Measurements from ENCODE around the gene PTPRN2.
"Not testable (repeated sequence)": the region's sequence is repeated elsewhere in the genome, so short reads cannot be mapped to it uniquely, and the experiment has no call there.

The PTPRN2 gene

DNA sequence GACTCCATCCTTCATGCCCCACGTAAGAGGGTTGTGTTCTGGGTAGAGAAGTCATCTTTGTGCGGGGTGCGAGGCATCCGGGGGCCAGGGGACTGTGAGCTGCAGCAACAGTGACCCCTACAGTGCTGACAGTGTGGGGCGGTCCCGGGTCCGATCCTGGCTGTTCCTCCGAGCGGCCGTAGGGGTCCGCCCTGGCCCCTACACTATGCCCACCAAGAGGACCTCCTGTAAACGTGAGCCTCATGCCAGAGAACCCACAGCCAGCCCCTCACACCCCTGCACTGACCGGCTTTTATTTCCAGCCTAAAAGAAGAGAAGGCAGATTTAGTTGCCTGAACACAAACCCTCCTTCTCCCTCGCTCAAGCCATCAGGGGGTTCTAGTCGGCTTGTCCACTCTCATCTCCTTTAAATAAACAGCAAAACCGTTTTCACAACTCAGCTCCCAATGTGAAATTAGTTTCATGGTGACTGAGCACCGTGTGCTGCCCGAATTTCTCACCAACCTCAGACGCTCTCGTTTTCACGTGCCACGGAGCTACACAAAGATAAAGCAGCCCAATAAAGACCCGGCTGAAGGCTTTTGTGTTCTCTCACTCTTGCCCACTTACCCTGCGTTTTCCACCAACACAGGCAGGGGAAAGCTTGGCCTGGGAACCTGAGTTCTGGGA lies 588.6 kb downstream of the PTPRN2 start:
- no peak for DNase-seq

DNA sequence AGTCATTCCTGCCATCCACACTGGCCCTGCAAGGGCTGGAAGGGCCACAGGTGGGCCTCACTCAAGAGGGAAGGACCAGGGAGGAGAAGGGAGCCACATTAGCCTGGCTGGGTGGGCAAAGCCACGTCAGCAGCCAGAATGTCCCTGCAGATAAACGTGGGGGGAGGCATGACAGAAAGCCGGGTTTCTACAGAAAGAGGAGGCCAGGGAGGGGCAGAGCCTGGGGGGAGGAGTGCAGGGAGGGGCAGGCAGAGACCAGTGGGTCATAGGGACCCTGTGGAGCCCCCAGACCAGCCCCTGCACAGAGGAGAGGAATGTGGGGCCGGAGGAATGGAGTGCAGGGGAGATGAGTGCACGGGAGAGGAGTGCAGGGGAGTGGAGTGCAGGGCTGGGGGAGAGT lies 590.2 kb downstream of the PTPRN2 start:
- DNase-seq = no peak

DNA sequence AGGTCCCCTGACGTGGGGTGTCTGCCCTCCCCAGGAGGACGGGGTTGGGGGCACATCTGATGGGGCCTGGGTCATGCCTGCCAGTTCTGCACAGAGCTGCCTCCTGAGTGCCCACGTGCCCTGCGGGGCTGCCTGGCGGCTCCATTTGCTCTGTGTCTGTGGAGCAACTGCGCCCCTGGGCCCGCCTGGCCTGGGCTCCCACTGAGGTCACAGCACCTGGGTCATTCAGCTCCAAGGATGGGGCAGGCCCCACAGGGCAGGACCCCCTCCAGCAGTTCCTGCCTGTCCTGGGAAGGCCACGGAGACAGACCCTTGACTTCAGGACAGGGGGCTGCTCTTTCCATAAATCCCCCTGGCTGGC lies 590.6 kb downstream of the PTPRN2 start:
- DNase-seq = no peak

DNA sequence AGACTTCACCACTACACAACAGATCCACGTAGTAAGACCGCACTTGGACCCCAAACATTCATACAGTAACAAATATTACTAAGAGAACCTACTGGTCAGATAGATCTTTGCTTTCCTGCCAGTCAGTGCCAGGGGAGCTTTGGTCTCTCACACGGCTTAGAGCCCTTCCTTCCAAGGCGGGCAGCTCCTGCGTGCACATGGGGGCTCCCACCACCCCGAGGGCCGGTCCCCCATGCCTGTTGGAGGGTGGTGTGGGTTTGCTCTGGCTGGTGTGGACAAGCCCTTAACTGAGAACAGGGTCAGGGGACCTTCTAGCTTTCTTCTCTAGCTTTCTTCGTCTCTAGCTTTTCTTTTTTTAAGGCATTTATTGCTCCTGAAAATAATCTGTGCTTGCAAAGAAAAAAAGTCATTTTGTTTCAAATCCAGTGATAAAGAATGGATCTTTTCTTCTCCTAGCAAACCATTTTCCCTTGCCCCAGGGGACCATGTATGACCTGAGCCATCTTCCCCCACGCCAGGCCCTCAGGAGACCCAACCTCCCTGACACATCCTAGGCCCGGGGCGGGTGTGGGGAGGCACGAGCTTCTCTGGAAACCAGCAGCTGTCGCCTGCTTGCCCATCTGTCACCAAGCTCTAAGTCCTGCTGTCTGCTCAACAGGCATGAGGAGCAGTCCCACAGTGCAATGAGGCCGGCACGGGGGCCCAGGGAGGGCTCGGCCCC lies 591.1 kb downstream of the PTPRN2 start:
- DNase-seq = no peak

DNA sequence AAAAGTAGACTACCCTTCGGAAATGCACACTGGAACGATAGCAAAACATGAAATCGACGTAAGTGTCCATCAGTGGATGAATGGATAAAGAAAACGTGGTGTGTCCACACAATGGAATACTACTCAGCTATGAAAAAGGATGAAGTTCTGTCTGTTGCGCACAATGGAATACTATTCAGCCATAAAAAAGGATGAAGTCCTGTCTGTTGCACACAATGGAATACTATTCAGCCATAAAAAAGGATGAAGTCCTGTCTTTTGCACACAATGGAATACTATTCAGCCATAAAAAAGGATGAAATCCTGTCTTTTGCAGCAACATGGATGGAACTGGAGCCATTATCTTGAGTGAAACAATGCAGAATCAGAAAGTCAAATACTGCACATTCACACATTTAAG lies 591.8 kb downstream of the PTPRN2 start:
- no peak for DNase-seq

DNA sequence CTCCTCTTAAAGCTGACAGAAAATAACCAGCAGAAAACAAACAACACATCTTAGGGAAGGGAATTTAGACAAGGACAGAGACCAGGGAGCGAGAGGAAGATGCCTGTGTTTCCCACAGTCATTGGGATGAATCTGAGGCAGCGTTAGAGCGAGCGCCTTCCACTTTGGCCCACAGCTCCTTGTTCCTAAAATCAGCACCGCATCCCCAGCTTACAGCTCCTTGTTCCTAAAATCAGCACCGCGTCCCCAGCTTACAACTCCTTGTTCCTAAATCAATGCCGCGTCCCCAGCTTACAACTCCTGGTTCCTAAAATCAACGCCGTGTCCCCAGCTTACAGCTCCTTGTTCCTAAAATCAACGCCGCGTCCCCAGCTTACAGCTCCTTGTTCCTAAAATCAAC lies 593.3 kb downstream of the PTPRN2 start:
- no peak for DNase-seq

DNA sequence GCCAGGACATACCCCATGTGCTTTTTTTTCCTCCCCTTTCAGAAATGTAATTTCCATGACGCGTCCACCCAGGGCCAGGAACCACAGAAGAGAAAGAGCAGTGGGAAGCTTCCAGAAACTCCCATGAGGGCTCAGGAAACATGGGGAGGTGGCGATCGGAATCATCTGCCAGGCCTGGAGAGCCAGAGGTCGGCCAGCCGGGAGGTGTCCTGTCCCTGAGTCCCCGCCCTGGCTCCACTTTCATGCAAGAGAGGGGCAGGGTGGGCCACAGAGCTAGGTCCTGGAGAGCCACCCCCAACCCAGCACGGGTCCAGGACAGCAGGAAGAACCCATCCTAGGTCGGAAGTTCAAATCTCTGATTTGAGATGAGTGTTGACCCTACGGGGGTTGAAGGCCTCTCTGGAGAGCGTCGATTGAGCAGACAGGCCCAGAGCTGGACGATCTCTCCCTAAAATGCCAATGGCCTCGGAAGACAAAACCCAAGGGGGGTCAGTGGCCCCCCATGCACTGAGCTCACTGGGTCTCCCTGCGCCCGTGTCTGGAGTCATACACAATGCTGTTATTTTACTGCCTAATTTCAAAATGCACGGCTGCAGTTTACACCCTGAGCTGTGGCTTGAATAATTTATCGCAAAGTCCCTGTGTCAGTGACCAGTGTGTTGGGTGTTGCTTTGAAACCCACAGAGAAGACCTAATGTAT lies 594.1 kb downstream of the PTPRN2 start:
- no peak for DNase-seq

DNA sequence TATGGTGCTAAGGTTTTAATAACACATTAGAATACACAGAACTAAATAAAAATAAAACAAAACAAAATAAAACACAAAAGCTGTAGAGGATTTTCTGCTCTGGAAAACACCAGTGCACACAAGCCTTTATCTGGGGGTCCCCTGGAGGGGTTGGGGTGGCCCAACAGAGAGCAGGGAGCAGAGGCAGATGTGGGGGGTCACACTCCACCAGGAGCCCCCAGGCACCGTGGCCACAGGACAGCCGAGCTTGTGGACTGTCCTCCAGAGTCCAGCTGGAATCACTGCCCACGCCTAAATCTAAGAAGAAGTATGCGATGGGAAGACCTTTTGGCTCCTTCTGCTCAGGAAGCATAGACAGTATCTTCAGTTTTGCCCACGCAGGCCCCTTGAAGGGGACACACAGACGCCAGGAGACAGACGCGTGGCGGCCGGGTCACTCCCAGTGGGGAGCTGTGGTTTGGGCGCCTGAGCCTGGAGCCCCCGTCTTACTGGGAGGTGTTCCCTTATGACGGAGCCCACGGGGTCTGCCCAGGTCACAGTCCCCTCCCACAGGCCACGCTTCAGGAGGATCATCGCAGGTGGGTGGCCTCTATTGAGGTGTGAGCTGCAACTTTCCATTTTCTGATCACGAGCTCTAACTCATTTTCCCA lies 595.0 kb downstream of the PTPRN2 start:
- no peak for DNase-seq

DNA sequence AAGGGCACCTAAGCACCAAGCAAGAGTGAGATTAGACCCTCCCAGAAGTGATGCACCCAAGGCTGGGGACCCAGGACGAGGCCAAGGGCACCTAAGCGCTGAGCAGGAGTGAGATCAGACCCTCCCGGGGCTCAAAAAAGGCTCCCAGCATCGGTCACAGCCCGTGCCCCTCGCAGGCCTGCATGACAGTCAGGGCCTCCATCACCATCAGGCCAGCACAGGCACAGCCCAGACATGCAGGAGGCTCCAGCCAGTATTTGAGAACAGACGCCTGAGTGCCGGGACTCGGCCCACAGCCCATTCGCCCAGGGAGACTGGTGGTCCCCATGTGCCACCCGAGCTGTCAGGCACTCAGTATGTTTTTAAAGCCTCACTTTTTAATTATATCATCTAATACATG lies 595.9 kb downstream of the PTPRN2 start:
- DNase-seq = no peak

DNA sequence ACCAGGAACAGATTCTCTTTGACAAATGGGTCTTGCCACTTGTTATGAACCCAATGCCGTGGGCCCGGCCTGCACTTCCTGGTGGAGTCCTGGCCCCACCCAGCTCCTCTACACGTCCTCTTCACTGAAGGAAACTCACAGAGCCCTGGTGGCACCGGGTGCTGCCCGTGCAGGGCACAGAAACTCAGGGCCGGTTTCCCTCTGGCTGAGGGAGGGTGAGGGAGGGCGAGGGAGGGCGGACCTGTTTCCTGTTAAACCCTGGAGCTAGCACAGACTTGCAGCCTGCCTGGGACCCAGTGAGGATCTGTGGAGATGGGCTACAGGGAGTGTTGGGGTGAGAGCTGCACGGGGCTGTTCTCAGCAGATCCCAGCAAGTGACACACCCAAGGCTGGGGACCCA lies 596.3 kb downstream of the PTPRN2 start:
- DNase-seq = no peak

DNA sequence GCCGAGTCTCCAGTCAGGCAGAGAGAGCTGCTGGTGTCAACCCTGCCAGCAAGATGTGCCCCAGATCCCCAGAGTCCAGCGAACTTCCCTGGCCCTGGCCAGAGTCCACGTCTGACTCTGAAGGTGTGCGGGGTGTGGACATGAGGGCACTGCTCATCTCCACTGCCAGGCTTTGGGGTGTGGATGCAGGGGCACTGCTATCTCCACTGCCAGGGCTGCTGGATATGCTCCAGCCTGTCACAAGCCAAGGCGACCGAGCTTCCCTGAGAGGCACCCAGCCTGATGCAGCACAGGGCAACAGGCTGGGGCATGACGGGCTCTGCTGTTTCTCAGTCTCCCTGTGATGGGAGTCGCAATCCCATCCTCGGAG lies 596.8 kb downstream of the PTPRN2 start:
- DNase-seq = no peak

DNA sequence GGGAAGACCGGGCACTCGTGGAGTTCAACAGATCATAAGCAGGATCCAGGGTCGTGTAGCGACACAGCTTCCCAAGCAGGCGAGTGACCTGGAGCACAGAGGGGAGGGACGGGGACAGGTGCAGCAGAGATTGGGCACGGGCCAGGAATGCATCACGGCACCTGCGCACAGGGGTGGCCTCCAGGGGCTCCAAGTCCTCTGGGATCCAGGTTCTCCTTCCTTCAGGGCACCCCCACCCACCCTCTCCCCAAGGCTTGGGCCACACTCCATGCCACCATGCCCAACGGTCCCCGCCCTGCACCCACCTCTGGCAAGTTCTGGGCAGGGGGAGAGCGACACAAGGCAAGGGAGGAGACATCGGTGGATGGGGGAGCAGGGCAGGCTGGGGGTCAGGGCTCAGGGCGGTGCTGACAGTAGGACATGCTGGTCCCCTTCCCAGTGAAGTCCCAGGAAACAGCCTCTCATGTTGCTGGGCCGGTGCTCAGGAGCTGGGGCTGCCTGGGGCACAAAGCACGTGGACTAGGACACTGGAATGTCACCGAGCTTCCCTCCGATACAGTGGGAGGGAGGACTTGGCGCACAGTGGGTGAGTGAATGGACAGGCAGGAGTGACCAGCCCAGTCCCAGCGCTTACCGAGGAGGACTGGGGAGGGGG lies 597.3 kb downstream of the PTPRN2 start:
- no peak for DNase-seq

DNA sequence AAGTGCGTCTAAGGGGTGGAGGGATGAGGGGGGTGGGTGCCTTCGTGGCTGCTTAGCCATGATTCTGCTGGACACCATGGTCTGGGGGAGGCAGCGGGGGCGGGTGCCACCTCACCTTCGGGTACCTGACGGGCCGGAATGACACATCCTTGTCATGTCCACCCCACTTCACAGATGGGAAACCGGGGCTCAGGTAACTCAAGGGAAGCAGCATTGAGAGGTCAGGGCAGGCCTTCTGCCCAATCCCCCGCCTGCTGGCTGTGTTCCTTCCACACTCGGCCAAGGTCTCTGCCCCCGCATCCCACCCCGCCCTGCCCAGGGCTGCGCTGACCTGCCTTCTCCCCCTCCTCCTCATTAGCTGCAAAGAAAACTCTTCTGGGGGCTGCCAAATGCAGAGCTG lies 598.0 kb downstream of the PTPRN2 start:
- no peak for DNase-seq

DNA sequence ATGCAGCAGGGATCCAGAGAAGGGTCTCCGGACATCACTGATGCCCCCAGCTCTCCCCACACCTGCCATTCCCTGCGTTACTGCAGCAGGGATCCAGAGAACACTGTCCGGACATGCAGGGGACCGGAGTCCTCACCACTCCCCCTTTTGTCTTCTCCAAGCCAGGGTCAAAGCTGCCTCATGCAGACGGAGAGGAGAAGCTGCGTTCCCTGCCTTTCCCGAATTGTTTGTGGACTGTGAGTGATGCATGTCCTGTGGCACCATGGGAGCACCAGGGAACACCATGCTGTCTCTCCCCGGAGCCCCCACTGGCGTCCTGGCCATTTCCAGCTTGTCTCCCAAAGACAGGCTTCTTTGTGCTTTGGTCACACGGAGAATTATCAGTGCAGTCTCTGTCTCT lies 599.7 kb downstream of the PTPRN2 start:
- DNase-seq = no peak

DNA sequence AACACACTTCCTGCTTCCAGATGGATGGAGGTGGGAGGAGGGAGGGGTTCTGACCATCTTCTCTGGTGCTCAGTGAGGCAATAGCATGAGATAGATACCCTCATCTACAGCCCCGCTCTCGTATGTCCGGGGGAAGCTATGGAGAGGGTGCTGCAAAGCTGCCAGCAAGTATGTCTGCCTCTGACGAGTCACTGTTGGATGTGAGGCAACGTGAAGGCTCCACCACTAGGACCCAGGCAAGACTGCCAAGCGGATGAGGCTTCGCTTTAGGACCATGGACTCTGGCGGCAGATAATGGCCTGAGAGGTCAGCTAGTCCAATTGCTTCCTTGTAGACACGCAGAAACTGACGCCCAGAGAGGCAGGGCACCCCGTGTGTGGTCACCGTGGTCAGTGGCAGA lies 601.6 kb downstream of the PTPRN2 start:
- DNase-seq = no peak

DNA sequence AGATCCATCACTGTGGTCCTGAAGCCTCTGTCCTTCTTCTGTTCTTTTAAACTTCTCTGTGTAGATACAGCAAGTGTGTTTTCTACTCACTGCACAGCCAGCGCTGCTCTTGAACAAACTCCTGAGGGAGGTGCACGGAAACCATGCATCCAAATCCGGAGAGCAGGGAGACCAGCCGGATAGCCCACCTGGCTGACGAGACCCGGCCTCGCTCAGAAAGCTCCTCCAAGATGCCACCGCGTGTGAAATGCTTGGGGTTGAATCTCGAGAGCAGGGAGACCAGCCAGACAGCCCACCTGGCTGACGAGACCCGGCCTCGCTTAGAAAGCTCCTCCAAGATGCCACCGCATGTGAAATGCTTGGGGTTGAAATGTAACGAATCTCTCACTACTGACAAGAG lies 602.0 kb downstream of the PTPRN2 start:
- DNase-seq = no peak

DNA sequence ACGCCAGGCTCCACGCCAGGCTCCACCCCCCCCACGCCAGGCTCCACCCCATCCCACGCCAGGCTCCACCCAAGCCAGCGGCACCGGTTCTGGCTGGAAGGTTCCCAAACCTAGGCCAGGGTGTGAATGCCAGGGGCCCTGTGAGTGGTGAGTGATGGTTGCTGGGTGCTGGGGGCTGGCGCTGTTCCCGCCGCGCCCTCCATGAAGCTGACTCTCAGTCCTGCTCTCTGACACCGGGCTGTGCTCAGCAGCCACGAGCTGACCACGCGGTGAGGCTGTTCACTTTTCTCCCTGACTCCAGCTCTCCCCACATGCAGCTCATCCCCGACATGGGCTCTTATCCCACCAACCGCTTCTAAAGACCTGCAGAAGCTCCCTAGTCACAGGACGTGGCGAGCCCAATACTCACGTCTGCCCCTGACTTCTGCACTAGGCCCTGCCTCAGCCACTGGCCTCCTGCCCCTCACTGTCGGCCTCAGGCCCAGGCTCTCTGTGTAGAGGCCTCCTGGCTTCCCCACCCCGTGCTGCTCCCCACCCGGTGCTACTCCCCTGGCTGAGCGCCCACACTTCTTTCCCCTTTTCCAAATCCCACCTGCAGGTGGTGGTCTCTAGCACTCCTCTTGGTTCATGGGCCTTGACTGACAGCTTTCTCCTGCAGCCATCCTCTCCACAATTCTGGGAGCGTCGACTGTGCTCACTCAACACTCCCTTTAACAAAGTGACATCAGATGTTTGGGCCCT lies 603.0 kb downstream of the PTPRN2 start:
- no peak for DNase-seq

DNA sequence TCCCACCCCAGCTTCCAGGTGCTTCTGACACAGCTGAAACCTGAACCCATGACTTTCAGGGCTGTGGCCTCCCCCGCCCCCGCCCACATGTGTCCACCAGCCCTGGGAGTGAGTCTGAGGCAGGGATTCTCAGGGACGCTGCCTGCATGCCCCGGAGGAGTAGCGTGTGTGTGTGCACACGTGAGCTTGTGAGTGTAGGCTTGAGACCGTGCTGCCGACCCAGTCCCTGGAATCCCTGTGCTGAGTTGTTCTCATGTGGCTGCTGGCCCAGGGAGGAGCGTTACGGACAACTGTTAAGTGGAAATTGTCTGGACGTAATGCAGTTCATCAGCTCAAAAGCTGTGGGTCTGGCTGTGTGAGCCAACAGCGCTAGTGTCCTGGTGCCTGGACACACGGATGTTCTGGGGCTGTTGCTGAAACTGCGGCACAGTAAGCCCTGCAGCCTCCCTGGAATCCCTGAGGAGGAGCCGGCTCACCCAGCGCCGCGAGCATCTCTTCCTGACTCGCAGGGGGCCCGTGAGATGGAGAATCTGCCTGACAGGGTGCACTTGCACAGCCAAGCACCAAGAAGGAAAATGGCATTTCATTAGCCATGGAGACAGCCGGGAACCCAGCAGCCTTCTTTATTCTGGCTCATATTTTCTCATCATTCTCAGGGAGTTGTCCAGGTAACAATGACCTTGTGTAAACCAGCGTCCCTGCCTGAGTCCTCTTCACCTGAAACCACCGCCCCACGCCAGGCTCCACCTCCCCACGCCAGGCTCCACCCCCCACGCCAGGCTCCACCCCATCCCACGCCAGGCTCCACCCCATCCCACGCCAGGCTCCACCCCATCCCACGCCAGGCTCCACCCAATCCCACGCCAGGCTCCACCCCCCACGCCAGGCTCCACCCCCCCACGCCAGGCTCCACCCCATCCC lies 603.9 kb downstream of the PTPRN2 start:
- no peak for DNase-seq

DNA sequence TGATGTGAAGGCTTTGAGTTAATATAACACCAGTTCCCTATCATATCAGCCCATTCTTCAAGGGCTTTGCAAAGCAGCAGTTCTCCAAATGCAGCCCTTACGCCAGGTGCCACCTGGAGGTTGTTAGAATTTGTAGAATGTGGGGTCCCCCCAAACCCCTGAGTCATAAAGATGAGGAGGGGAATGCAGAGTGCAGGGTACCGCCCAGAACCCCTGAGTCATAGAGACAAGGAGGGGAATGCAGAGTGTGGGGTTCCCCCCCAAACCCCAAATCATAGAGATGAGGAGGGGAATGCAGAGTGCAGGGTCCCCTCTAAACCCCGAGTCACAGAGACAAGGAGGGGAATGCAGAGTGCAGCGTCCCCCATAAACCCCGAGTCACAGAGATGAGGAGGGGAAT lies 605.8 kb downstream of the PTPRN2 start:
- no peak for DNase-seq

DNA sequence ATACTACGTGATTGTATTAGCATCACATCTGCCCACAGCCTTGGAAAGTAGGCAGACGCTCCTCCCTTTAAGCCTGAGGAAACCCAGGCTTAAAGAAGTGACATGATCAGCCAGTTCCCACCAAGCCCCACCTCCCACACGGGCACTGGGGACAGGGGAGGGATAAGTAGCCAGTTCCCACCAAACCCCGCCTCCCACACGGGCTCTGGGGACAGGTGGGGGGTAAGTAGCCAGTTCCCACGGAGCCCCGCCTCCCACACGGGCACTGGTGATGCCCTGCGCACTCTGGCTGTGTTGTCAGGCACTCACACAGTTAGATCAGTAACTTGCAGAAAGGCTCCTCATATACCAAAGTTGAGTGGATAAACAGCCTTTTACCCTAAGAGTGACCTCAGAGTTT lies 606.8 kb downstream of the PTPRN2 start:
- no peak for DNase-seq

DNA sequence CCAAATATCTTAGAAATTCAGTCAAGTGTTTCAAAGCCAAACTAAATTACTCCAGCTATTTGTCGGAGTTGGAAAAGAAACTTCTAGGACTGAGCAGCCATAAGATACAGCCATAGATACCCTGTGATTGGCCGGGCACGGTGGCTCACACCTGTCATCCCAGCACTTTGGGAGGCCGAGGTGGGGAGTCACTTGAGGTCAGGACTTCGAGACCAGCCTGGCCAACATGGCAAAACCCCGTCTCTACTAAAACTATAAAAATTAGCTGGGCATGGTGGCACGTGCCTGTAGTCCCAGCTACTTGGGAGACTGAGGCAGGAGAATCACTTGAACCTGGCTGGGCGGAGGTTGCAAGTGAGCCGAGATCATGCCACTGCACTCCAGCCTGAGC lies 607.3 kb downstream of the PTPRN2 start:
- not testable (repeated sequence) for DNase-seq
